ENCODE data around the gene CPED1.
"Not testable (repeated sequence)": the region's sequence is repeated elsewhere in the genome, so short reads cannot be mapped to it uniquely, and the experiment has no call there.

CPED1 gene

GRCh38 chr7:120981888-120982615 is 6.5 kb upstream of the CPED1 start:
- no peak for DNase-seq (ENCODE audit: low read depth)

DNA sequence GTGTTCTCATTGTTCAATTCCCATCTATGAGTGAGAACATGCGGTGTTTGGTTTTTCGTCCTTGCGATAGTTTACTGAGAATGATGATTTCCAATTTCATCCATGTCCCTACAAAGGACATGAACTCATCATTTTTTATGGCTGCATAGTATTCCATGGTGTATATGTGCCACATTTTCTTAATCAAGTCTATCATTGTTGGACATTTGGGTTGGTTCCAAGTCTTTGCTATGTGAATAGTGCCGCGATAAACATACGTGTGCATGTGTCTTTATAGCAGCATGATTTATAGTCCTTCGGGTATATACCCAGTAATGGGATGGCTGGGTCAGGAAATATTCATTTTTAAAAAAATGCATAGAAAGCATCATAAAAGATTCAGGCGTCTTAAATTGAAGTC is 4.9 kb upstream of the CPED1 start:
- DNase-seq (ENCODE audit: low read depth): not testable (repeated sequence)

GRCh38 chr7:120984406-120984805 is 4.1 kb upstream of the CPED1 start:
- DNase-seq (ENCODE audit: low read depth): no peak

DNA sequence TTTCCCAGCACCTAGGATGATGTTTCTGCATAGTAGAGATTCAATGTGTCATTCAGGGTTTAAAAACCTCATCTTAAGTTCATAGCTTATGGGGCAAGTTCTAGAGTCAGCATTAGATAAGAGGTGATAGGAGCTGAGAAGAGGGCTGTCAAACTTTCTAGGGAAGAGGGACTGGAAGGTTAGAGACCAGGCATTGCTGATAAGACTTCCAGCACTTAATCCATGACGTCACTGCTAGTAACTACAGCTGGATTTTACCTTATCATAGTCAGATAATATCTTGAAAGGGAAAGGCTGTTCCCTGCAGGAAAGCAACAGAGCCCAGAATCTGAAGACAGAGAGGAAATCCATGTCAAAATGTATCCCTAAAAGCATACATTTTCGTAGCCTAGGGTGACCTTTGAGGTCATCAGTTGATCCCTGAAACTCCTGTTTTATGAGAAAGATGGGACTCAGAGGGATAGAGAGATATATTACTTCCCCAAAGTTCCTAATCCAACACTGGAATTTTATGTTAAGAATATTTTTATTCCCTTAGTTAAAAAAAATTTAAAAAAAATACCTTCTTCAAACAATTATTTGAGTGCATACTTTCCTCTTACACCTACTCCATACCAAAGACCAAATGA is 3.3 kb upstream of the CPED1 start:
- no peak for DNase-seq (ENCODE audit: low read depth)

DNA sequence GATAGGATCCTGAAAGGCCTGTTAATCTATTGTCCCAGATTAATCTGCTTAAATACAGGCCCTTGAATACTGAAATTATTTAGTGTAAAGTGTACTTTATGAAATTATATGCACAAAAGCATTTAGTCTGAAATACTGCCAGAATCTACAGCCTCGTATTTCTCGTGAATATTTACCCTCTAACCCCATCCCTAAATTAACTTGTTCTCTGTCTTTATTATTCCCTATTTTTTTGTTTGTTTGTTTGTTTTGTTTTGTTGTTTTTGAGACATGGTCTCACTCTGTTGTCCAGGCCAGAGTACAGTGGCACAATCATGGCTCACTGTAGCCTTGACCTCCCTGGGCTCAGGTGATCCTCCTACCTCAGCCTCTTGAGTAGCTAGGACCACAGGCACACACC is 2.7 kb upstream of the CPED1 start:
- no peak for DNase-seq (ENCODE audit: low read depth)

- DNase-seq (ENCODE audit: low read depth): no peak
Observed at GRCh38 chr7:120986650-120987049, 1.9 kb upstream of the CPED1 start.

GRCh38 chr7:120987280-120987679 is 1.2 kb upstream of the CPED1 start:
- DNase-seq (ENCODE audit: low read depth): no peak

GRCh38 chr7:120987683-120988590 is 574 bp upstream of the CPED1 start:
- DNase-seq (ENCODE audit: low read depth): peak; percentile 80

- no peak for DNase-seq (ENCODE audit: low read depth)
Observed at GRCh38 chr7:120989257-120990220, 1.0 kb downstream of the CPED1 start.

DNA sequence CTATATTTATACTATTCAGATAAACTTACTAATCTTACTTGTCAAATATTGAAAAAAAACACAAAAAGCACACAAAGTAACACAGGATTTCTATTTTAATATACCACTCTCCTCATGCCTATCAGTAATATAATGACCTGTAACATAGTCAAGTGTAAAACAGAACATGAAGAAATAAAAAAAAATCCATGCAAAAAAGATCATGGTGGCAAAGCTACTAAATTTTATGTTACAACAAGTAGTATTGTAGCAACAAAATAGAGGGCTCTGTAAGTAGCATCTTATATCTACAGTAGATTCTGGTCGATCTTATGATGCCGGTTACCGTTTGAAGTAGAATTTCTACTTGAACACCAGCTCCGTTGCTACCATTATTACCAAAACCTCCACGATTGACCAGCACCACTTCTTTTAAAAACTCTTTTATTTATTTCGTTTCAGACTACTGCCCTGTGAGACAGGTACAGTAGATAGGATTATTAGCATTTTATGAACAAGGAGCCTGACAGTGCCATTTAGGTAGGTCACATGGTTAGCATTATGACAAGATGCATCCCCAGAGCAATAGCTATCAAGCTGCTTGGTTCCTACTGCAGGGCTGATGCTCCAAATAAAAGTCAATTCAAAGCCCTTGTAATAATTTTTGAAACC is 2.1 kb downstream of the CPED1 start:
- no peak for DNase-seq (ENCODE audit: low read depth)

GRCh38 chr7:120991161-120991560 is 2.6 kb downstream of the CPED1 start:
- no peak for DNase-seq (ENCODE audit: low read depth)

DNA sequence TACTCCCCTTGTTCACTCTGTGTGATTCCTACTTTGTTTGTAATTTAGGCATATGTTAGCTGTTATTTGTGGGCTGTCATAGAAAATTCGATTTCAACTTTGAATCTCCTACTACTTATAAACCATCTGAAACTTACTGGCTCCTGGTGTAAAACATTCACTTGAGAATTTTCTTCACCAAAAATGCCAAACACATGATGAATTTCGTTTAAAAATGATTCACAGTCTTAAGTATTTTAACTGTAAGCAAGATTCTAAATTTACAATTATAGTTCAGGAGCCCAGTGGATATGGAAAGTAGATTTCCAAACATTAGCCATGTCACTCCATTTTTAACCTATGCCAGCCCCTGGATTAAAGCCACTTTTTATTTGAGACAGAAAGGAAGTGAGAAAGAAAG is 3.1 kb downstream of the CPED1 start:
- peak; percentile 68 for DNase-seq (ENCODE audit: low read depth)

GRCh38 chr7:120992272-120992964 is 3.9 kb downstream of the CPED1 start:
- no peak for DNase-seq (ENCODE audit: low read depth)

GRCh38 chr7:120992965-120993494 is 4.5 kb downstream of the CPED1 start:
- DNase-seq (ENCODE audit: low read depth): no peak

DNA sequence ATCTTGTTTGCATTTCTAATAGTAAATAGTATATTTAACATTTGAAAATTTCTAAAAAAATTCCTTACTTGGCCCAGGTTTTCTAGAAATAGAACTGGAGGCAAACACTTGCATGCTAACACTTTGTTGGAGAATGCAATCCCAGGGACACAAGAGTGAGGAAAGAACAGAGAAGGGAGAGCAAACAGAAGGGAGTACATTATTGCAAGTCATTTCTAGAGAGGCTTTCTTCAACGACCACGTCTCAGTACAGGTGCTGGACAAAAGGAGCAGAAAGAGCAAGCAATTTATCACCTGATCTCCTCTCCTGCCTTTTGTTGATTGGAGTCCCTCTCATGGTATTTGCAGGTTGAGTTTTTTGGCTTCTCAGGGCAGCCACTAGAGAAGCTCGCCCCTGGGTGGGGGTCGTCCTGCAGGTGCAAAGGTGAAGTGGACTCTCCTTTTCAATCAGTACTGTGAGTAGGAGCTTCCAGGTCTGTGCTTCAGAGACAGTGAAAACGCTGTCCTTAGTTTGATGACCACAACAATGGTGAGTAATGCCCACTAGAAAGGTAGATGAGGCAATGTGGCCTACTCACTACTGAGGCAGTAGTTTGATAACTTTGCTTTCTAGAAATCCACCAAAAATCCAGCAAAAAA is 5.2 kb downstream of the CPED1 start:
- DNase-seq (ENCODE audit: low read depth): no peak

DNA sequence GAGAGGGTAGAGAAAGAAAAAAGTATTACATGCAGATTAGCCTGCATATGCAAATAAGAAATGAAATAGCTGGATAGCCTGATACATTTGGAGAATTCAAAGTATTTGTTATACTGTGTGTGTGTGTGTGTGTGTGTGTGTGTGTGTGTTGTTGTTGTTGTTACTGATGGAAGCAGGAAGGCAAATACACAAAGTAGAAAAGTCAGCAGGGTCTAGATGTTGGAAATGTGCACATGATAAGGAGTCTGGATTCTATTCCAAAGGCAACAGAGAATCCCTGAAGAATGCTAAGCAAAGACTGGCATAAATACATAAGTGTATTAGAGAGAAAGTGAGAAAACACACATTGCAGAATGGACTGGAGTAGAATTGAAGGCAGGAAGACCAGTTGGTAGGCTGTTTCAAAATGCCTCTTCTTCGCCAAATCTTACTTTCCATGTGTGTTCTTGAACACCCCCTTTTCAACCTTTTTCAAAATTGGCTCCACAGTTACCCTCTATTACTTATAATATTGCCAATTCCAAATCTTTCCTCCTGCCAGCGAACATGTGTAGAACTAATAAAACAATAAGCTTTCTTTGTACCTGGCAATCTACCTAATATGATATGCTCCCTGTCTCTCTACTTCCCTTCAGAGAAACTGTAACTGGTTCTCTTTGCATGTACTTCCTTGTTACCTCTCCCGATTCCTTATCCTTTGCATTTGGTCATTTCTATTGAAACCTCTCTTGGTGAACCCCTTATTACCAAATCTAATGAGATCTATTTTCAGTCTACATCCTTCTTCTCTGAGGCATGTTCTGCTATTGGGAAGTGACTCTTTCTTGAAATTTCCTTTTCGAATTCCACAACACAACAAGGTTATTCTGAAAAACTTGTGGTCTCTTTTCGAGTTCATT is 6.2 kb downstream of the CPED1 start:
- DNase-seq (ENCODE audit: low read depth): no peak

GRCh38 chr7:120995654-120996053 is 7.1 kb downstream of the CPED1 start:
- no peak for DNase-seq (ENCODE audit: low read depth)

DNA sequence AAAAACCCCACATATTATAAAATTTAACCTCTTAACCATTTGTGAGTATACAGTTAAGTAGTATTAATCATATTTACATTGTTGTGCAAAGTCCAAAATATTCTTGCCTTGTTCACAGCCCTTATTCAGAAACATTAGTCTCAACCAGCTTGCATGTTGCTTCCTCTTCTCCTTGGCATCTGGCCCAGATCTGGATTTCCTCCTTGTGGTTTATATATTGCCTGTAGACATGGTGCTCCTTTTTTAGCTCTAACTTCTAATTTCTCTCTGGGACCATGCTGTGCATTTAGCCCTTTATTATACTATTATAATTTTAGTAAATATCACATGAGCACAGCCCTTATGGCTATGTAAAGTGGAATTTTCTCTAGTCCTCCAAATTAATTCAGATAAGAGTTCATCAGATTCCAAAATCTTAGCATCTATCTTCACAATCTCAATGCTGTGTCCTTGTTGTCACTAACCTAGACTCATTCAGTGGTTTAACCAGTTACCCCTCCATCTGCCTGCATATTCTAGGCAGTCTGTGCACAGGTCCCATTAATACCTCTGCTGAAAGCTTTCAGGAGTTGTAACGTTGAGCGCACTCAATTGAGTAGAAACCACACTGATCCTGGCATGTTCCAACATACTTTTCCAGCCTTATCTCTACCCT is 7.9 kb downstream of the CPED1 start:
- DNase-seq (ENCODE audit: low read depth): no peak
